Fibroblast of the conjunctiva (primary cell): ENCODE measurements around the gene BAIAP2.
A peak's percentile ranks its signal among the peaks of the same experiment; 100 is the strongest.

Experiments used
- DNase-seq: peaks from one replicate; pipeline ENCODE4 v3.0.0-alpha.2; 2010; ENCODE audit warnings: low read depth

Gene BAIAP2

GRCh38 chr17:81037026-81037797 is 2.3 kb downstream of the BAIAP2 start:
- no peak for DNase-seq

GRCh38 chr17:81037798-81038733 is 3.1 kb downstream of the BAIAP2 start:
- no peak for DNase-seq

GRCh38 chr17:81039096-81039495 is 4.1 kb downstream of the BAIAP2 start:
- no peak for DNase-seq

- no peak for DNase-seq
These were observed 5.2 kb downstream of the BAIAP2 start for GRCh38 chr17:81039854-81040758.

- DNase-seq, result no peak
These were observed 5.9 kb downstream of the BAIAP2 start for GRCh38 chr17:81040791-81041337.

GRCh38 chr17:81042606-81043005 is 7.7 kb downstream of the BAIAP2 start:
- DNase-seq, result no peak

GRCh38 chr17:81043319-81043724 is 8.4 kb downstream of the BAIAP2 start:
- no peak for DNase-seq

GRCh38 chr17:81043725-81044427 is 8.9 kb downstream of the BAIAP2 start:
- DNase-seq, result no peak

GRCh38 chr17:81044428-81044763 is 9.4 kb downstream of the BAIAP2 start:
- no peak for DNase-seq

- peak; percentile 37 for DNase-seq
These were observed 10.0 kb downstream of the BAIAP2 start for GRCh38 chr17:81044764-81045589.

GRCh38 chr17:81045590-81046095 is 10.7 kb downstream of the BAIAP2 start:
- no peak for DNase-seq

GRCh38 chr17:81046132-81046769 is 11.3 kb downstream of the BAIAP2 start:
- DNase-seq, result no peak

GRCh38 chr17:81046770-81047359 is 11.9 kb downstream of the BAIAP2 start:
- DNase-seq, result no peak

- no peak for DNase-seq
These were observed 13.9 kb downstream of the BAIAP2 start for GRCh38 chr17:81048827-81049371.

- DNase-seq, result no peak
These were observed 14.5 kb downstream of the BAIAP2 start for GRCh38 chr17:81049372-81049911.

- DNase-seq, result no peak
These were observed 15.1 kb downstream of the BAIAP2 start for GRCh38 chr17:81049973-81050551.

- DNase-seq, result no peak
These were observed 16.0 kb downstream of the BAIAP2 start for GRCh38 chr17:81050645-81051625.
